DOHH2 (cell line): ENCODE data around the gene CIAO3.

Experiments used
- H3F3A ChIP-seq: fragments of 200-600 bp; sonication (generic), shearing (Covaris generic); 2 replicates; pipeline ENCODE4 v1.6.0; 2016; ENCODE audit warnings: antibody characterized with exemption, mild to moderate bottlenecking; ENCODE audit not compliant: control insufficient read depth, insufficient read depth
- H3K27ac ChIP-seq: fragments of 200-600 bp; sonication (generic); 2 replicates; pipeline ENCODE4 v1.5.1; 2014; ENCODE audit warnings: low read depth, mild to moderate bottlenecking, low read length, moderate library complexity
- H3K27me3 ChIP-seq: fragments of 200-600 bp; sonication (generic); 2 replicates; pipeline ENCODE4 v1.6.1; 2014; ENCODE audit warnings: mild to moderate bottlenecking, low read length, mixed read lengths; ENCODE audit not compliant: control insufficient read depth
- H3K36me3 ChIP-seq: fragments of 200-600 bp; sonication (generic); 2 replicates; pipeline ENCODE4 v1.6.1; 2014; ENCODE audit warnings: mild to moderate bottlenecking, low read length, moderate library complexity, mixed read lengths; ENCODE audit not compliant: control insufficient read depth
- H3K4me1 ChIP-seq: fragments of 200-600 bp; sonication (generic); 2 replicates; pipeline ENCODE4 v1.6.1; 2014; ENCODE audit warnings: mild to moderate bottlenecking, low read length, mixed read lengths; ENCODE audit not compliant: control insufficient read depth
- H3K4me2 ChIP-seq: fragments of 200-600 bp; sonication (generic); 2 replicates; pipeline ENCODE4 v1.6.0; 2014; ENCODE audit warnings: mild to moderate bottlenecking, low read length, moderate library complexity
- H3K4me3 ChIP-seq: fragments of 200-600 bp; sonication (generic); 2 replicates; pipeline ENCODE4 v1.5.1; 2014; ENCODE audit warnings: mild to moderate bottlenecking, low read length, mixed read lengths
- H3K79me2 ChIP-seq: fragments of 200-600 bp; sonication (generic); 2 replicates; pipeline ENCODE4 v1.6.1; 2014; ENCODE audit warnings: mild to moderate bottlenecking, low read length, mixed read lengths; ENCODE audit not compliant: control insufficient read depth
- H3K9me2 ChIP-seq: fragments of 200-600 bp; sonication (generic); replicated peaks from 2 replicates; pipeline ENCODE4 v1.6.1; 2014; ENCODE audit warnings: mild to moderate bottlenecking, low read length, mixed read lengths; ENCODE audit not compliant: control insufficient read depth
- H3K9me3 ChIP-seq: fragments of 200-600 bp; sonication (generic); 2 replicates; pipeline ENCODE4 v1.6.1; 2014; ENCODE audit warnings: antibody characterized with exemption, low read length, mixed read lengths; ENCODE audit not compliant: control insufficient read depth, insufficient read depth
- H4K20me1 ChIP-seq: fragments of 200-600 bp; sonication (generic); 2 replicates; pipeline ENCODE4 v1.6.0; 2014; ENCODE audit warnings: low read depth, mild to moderate bottlenecking, antibody characterized with exemption, low read length, moderate library complexity; ENCODE audit not compliant: control insufficient read depth, insufficient read depth
- CTCF ChIP-seq: fragments of 200-600 bp; sonication (generic); IDR thresholded peaks from one replicate; pipeline ENCODE4 v1.5.1; 2014; ENCODE audit warnings: antibody characterized with exemption, mild to moderate bottlenecking, low read depth, low read length; ENCODE audit not compliant: poor library complexity, severe bottlenecking
- EZH2phosphoT487 ChIP-seq: fragments of 200-600 bp; sonication (generic); IDR thresholded peaks from 2 replicates; pipeline ENCODE4 v1.6.1; 2017; ENCODE audit warnings: borderline replicate concordance, mild to moderate bottlenecking, antibody characterized with exemption, low read length, moderate library complexity, mixed read lengths

CIAO3 gene

GRCh38 chr16:689175-689897, 51.5 kb downstream of the CIAO3 start:
- Histone ChIP-seq H3K27ac (peak overlapping the region; percentile 43; the same call in 1 of the 2 replicates), H3K79me2 (peaks cover 22% of the 10 kb centered on the region), H3F3A (peaks cover 7% of the 10 kb centered on the region), H3K36me3 (peaks cover 27% of the 10 kb centered on the region), H3K9me3 (no peaks in the 10 kb centered on the region), H3K4me1 (peaks cover 29% of the 10 kb centered on the region), H4K20me1 (no peaks in the 10 kb centered on the region), H3K9me2 (no peaks in the 10 kb centered on the region), H3K4me2 (peak overlapping the region; percentile 76), H3K4me3 (peak overlapping the region; percentile 84), H3K27me3 (peaks cover 8% of the 10 kb centered on the region)
- no peak for TF ChIP-seq CTCF
- no peak for TF ChIP-seq EZH2phosphoT487

- Histone ChIP-seq H3K9me2 (no peaks in the 10 kb centered on the region), H3F3A (peaks cover 4% of the 10 kb centered on the region), H3K9me3 (no peaks in the 10 kb centered on the region), H3K4me3 (no peak overlapping the region), H3K36me3 (peaks cover 40% of the 10 kb centered on the region), H3K79me2 (peaks cover 36% of the 10 kb centered on the region), H4K20me1 (peaks cover 7% of the 10 kb centered on the region; the same call in 1 of the 2 replicates), H3K27me3 (no peaks in the 10 kb centered on the region), H3K27ac (no peak overlapping the region), H3K4me1 (peaks cover 38% of the 10 kb centered on the region), H3K4me2 (no peak overlapping the region)
- TF ChIP-seq CTCF (no peak), EZH2phosphoT487 (no peak)
Observed at GRCh38 chr16:687499-687898, 53.3 kb downstream of the CIAO3 start.

GRCh38 chr16:686459-687260, 54.1 kb downstream of the CIAO3 start:
- no peak overlapping the region for H3K4me3 ChIP-seq
- peaks cover 48% of the 10 kb centered on the region for H3K36me3 ChIP-seq
- no peaks in the 10 kb centered on the region for H3K27me3 ChIP-seq
- no peak overlapping the region for H3K27ac ChIP-seq
- peaks cover 46% of the 10 kb centered on the region for H3K4me1 ChIP-seq
- no peaks in the 10 kb centered on the region for H3F3A ChIP-seq
- no peaks in the 10 kb centered on the region for H3K9me3 ChIP-seq
- H3K4me2 ChIP-seq, result no peak overlapping the region
- no peak for TF ChIP-seq EZH2phosphoT487
- TF ChIP-seq CTCF, result no peak
- peaks cover 9% of the 10 kb centered on the region for H4K20me1 ChIP-seq
- H3K79me2 ChIP-seq, result peaks cover 44% of the 10 kb centered on the region
- H3K9me2 ChIP-seq, result no peaks in the 10 kb centered on the region
